GM13976 (cell line): ENCODE measurements around the gene TRIM44.
"Not testable (repeated sequence)": the region's sequence is repeated elsewhere in the genome, so short reads cannot be mapped to it uniquely, and the experiment has no call there.

Experiments used
- DNase-seq: peaks from one replicate; pipeline ENCODE4 v3.0.0; 2012; ENCODE audit warnings: low spot score
- in situ Hi-C: fragments of 300-500 bp; cut with MboI; formaldehyde crosslinking; loops from one replicate; pipeline ENCODE4 v1.12.0; 2022; ENCODE audit warnings: low sequenced_read_pairs, mixed read lengths, inconsistent platforms; ENCODE audit not compliant: unreplicated experiment
- TF ChIP-seq, protein P1 (sequence below): IDR thresholded peaks from 2 replicates; pipeline ENCODE4 v1.5.1; 2012; ENCODE audit warnings: borderline replicate concordance, mild to moderate bottlenecking; ENCODE audit not compliant: insufficient read depth; ENCODE audit errors: extremely low read depth, missing control alignments, control extremely low read depth

TRIM44 gene

DNA sequence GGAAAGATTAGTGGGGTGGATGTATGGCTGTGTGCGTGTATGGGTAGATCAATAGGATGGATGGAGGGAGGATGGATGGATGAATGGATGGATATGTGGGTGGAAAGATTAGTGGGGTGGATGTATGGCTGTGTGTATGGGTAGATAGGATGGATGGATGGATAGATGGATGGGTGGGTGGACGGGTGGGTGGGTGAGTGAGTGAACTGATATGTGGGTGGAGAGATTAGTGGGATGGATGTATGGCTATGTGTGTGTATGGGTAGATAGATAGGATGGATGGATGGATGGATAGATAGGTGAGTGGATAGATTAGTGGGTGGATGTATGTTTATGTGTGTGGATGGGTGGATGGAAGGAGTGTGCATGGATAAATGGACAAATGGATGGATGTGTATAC lies 193.7 kb downstream of the TRIM44 start:
- TF ChIP-seq, protein P1, sequence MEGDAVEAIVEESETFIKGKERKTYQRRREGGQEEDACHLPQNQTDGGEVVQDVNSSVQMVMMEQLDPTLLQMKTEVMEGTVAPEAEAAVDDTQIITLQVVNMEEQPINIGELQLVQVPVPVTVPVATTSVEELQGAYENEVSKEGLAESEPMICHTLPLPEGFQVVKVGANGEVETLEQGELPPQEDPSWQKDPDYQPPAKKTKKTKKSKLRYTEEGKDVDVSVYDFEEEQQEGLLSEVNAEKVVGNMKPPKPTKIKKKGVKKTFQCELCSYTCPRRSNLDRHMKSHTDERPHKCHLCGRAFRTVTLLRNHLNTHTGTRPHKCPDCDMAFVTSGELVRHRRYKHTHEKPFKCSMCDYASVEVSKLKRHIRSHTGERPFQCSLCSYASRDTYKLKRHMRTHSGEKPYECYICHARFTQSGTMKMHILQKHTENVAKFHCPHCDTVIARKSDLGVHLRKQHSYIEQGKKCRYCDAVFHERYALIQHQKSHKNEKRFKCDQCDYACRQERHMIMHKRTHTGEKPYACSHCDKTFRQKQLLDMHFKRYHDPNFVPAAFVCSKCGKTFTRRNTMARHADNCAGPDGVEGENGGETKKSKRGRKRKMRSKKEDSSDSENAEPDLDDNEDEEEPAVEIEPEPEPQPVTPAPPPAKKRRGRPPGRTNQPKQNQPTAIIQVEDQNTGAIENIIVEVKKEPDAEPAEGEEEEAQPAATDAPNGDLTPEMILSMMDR = no peak
- no peak for DNase-seq
- in situ Hi-C loops = no loop called here

DNA sequence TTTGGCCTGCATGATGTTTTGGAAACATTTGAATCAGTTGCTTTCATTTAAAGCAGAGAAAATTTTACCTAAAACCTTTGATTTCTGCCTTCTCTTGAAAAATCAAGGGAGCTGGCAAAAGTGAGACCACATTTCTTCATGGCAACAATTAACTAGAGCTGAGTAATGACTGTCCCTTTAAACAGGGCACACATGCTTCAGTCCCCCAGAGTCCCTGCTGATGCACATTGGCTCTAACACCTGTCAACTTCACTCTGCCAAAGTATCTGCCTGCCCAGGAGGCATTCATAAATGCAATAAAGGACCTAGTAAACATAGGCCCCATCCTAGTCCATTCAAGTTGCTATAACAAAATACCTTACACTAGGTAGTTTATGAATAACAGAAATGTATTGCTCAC lies 194.2 kb downstream of the TRIM44 start:
- DNase-seq = no peak
- in situ Hi-C loops = no loop called here
- TF ChIP-seq, protein P1 = no peak

DNA sequence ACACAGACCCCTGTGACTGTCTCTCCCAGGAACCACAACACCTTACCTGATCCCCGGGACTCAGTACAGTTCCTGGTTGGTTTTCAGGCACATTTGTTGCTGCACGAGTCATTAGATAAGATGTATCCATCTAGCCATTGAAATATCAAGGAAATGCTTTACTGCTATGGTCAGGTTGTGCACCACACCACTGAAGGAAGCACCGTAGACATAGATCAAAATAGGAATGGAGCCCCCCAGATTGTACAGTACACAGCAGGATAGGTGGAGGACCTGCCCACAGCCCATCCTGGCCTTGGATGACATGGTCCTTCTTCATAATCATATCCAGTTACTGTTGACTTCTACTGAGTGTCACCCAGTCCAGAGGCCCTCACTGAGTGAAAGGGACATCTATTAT lies 195.3 kb downstream of the TRIM44 start:
- in situ Hi-C loops = no loop called here
- no peak for DNase-seq
- TF ChIP-seq, protein P1 = no peak

DNA sequence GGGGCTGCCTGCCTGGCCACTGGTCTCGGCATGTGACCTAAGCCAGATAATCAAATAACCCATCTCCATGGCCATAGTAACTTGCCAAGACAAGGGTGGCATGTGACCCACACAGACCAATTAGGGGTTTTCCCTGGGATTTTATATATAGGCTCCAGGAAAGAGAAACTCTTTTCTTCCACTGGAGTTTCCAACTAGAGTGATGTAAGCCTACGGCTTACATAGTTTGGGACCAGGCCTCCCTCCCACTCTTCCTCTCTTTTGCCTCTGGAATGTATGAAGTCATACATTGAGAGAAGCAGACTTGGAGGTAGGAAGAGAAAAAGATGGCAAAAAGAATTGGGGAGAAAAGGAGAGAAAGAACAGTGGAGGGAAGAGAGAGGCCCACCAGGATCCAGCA lies 196.7 kb downstream of the TRIM44 start:
- no peak for DNase-seq
- TF ChIP-seq, protein P1 = no peak
- in situ Hi-C loops = no loop called here

DNA sequence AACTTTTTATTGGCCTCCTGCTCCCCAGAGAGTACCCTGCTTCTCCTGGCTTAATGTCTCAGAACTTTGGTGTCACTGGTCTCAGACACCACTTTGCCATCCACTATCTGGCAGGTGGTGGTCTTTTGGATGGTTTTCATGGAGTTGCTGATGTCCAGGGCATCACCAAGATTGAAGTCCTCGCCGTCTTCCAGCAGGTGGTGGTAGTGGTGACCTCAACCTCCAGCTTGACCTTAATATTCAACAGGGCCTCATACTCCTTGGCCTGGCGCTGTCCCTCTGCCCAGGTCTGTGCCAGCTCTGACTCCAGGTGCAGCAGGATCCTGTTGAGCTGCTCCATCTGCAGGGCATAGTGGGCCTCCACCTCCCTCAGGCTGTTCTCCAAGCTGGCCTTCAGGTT lies 197.6 kb downstream of the TRIM44 start:
- DNase-seq, in situ Hi-C loops: not testable (repeated sequence)

DNA sequence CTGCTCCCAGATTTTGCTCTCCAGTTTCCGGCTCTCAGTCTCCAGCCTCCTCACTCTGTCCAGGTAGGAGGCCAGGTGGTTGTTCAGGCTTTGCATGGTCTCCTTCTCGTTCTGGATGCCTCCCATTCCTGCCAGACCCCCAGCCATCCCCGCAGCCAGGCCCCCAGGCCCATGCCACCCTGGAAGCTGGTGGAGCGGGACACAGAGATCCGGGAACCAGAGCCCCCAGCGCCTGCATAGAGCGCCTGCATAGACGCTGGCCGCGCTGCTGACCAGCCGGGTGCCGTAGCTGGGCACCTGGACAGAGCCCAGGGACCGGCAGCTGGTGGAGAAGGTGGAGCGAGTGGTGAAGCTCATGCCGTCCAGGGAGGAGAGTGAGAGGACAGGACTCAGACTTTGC lies 198.6 kb downstream of the TRIM44 start:
- DNase-seq = no peak
- TF ChIP-seq, protein P1 = no peak
- in situ Hi-C loops = no loop called here

DNA sequence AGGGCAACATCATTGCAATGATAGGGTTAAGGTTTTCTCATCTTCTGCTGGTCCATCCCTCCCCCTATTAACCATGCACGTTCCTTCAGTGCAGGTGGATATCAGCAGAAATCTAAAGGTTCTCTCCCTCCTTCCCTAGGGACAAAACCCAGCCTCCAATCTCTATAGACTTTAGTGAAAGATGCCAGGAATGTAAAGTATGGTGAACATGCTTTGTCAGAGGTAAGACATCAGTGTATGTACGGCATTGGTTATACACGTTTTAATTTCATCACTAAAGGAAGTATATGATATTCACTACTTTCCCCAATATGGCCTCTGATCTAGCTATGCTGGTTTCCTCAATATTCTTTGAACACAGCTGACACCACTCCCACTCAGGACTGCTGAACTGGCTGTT lies 200.1 kb downstream of the TRIM44 start:
- TF ChIP-seq, protein P1 = no peak
- DNase-seq = no peak
- in situ Hi-C loops = no loop called here
